Neuron (in vitro differentiated cells): ENCODE results near the gene OR5AK2.
"Not testable (repeated sequence)": the region's sequence is repeated elsewhere in the genome, so short reads cannot be mapped to it uniquely, and the experiment has no call there.

Experiments used
- H2AFZ ChIP-seq: one replicate; pipeline ENCODE4 v1.6.1; 2013; ENCODE audit warnings: low read depth, mild to moderate bottlenecking, inconsistent platforms, low read length, moderate library complexity
- H3K27me3 ChIP-seq: one replicate; pipeline ENCODE4 v1.6.1; 2013; ENCODE audit warnings: low read length; ENCODE audit not compliant: insufficient read depth
- H3K36me3 ChIP-seq: one replicate; pipeline ENCODE4 v1.6.1; 2013; ENCODE audit warnings: low read length; ENCODE audit not compliant: insufficient read depth
- H3K4me1 ChIP-seq: one replicate; pipeline ENCODE4 v1.6.1; 2013; ENCODE audit warnings: low read length; ENCODE audit not compliant: insufficient read depth
- H3K4me3 ChIP-seq: 2 replicates; pipeline ENCODE4 v1.5.1; 2013; ENCODE audit warnings: mild to moderate bottlenecking, low read length, moderate library complexity
- H3K9me3 ChIP-seq: one replicate; pipeline ENCODE4 v1.6.1; 2013; ENCODE audit warnings: low read length

Gene OR5AK2

GRCh38 chr11:56988614-56989013 lies at the start of gene OR5AK2:
Gene OR5AK2, plus strand, starts transcription at chr11:56988914. Its CDS starts 0 bp downstream, at chr11:56988914.
- H3K4me1 ChIP-seq = no peaks in the 10 kb centered on the region
- no peaks in the 10 kb centered on the region for H3K27me3 ChIP-seq
- no peaks in the 10 kb centered on the region for H3K36me3 ChIP-seq
- H3K4me3 ChIP-seq = no peak within 1 kb of the TSS
- H2AFZ ChIP-seq = no peak within 1 kb of the TSS
- no peaks in the 10 kb centered on the region for H3K9me3 ChIP-seq

GRCh38 chr11:56945526-56945925 lies 43.2 kb upstream of the OR5AK2 start:
- H3K9me3 ChIP-seq, H3K27me3 ChIP-seq, H2AFZ ChIP-seq, H3K4me1 ChIP-seq, H3K36me3 ChIP-seq, H3K4me3 ChIP-seq: not testable (repeated sequence)

- H3K4me1 ChIP-seq = peaks cover 7% of the 10 kb centered on the region
- no peaks in the 10 kb centered on the region for H3K27me3 ChIP-seq
- no peak overlapping the region for H3K4me3 ChIP-seq
- H2AFZ ChIP-seq = no peak overlapping the region
- no peaks in the 10 kb centered on the region for H3K36me3 ChIP-seq
- no peaks in the 10 kb centered on the region for H3K9me3 ChIP-seq
Observed at GRCh38 chr11:56948991-56949515, 39.7 kb upstream of the OR5AK2 start.

- Histone ChIP-seq H3K9me3 (no peaks in the 10 kb centered on the region), H3K4me1 (peaks cover 7% of the 10 kb centered on the region), H3K27me3 (no peaks in the 10 kb centered on the region), H3K4me3 (no peak overlapping the region), H2AFZ (no peak overlapping the region), H3K36me3 (no peaks in the 10 kb centered on the region)
Observed at GRCh38 chr11:56950510-56950909, 38.2 kb upstream of the OR5AK2 start.

- H2AFZ ChIP-seq, H3K27me3 ChIP-seq, H3K4me1 ChIP-seq, H3K36me3 ChIP-seq, H3K9me3 ChIP-seq, H3K4me3 ChIP-seq: not testable (repeated sequence)
Observed at GRCh38 chr11:56953907-56954306, 34.8 kb upstream of the OR5AK2 start.

GRCh38 chr11:56961609-56962008 lies 27.1 kb upstream of the OR5AK2 start:
- no peak overlapping the region for H3K4me3 ChIP-seq
- no peaks in the 10 kb centered on the region for H3K9me3 ChIP-seq
- no peaks in the 10 kb centered on the region for H3K36me3 ChIP-seq
- no peak overlapping the region for H2AFZ ChIP-seq
- no peaks in the 10 kb centered on the region for H3K27me3 ChIP-seq
- no peaks in the 10 kb centered on the region for H3K4me1 ChIP-seq

- Histone ChIP-seq H2AFZ (no peak overlapping the region), H3K4me3 (no peak overlapping the region), H3K4me1 (no peaks in the 10 kb centered on the region), H3K36me3 (no peaks in the 10 kb centered on the region), H3K27me3 (no peaks in the 10 kb centered on the region), H3K9me3 (no peaks in the 10 kb centered on the region)
Observed at GRCh38 chr11:56967726-56968125, 21.0 kb upstream of the OR5AK2 start.

GRCh38 chr11:56968524-56968923 lies 20.2 kb upstream of the OR5AK2 start:
- H3K36me3 ChIP-seq = no peaks in the 10 kb centered on the region
- H3K4me1 ChIP-seq = no peaks in the 10 kb centered on the region
- no peaks in the 10 kb centered on the region for H3K9me3 ChIP-seq
- no peak overlapping the region for H3K4me3 ChIP-seq
- H3K27me3 ChIP-seq = no peaks in the 10 kb centered on the region
- H2AFZ ChIP-seq = no peak overlapping the region

GRCh38 chr11:56977314-56977713 lies 11.4 kb upstream of the OR5AK2 start:
- Histone ChIP-seq H3K4me3 (no peak overlapping the region), H3K27me3 (no peaks in the 10 kb centered on the region), H3K4me1 (no peaks in the 10 kb centered on the region), H2AFZ (no peak overlapping the region), H3K36me3 (no peaks in the 10 kb centered on the region), H3K9me3 (no peaks in the 10 kb centered on the region)

- H2AFZ ChIP-seq = no peak overlapping the region
- H3K4me1 ChIP-seq = no peaks in the 10 kb centered on the region
- no peaks in the 10 kb centered on the region for H3K9me3 ChIP-seq
- H3K36me3 ChIP-seq = no peaks in the 10 kb centered on the region
- H3K4me3 ChIP-seq = no peak overlapping the region
- H3K27me3 ChIP-seq = no peaks in the 10 kb centered on the region
Observed at GRCh38 chr11:56990702-56991101, 2.0 kb downstream of the OR5AK2 start.

GRCh38 chr11:56994532-56994931 lies 5.8 kb downstream of the OR5AK2 start:
- Histone ChIP-seq H3K9me3 (no peaks in the 10 kb centered on the region), H3K36me3 (no peaks in the 10 kb centered on the region), H2AFZ (no peak overlapping the region), H3K4me1 (no peaks in the 10 kb centered on the region), H3K27me3 (no peaks in the 10 kb centered on the region), H3K4me3 (no peak overlapping the region)

GRCh38 chr11:57001674-57002401 lies 13.1 kb downstream of the OR5AK2 start:
- H2AFZ ChIP-seq = no peak overlapping the region

GRCh38 chr11:57008373-57008772 lies 19.7 kb downstream of the OR5AK2 start:
- H3K9me3 ChIP-seq = no peaks in the 10 kb centered on the region
- H2AFZ ChIP-seq = no peak overlapping the region
- no peaks in the 10 kb centered on the region for H3K27me3 ChIP-seq
- H3K36me3 ChIP-seq = no peaks in the 10 kb centered on the region
- H3K4me3 ChIP-seq = no peak overlapping the region
- H3K4me1 ChIP-seq = no peaks in the 10 kb centered on the region

More at GRCh38 chr11:57001674-57002401, 13.1 kb downstream of the OR5AK2 start:
- no peaks in the 10 kb centered on the region for H3K4me1 ChIP-seq
- peaks cover 2% of the 10 kb centered on the region for H3K27me3 ChIP-seq
- no peaks in the 10 kb centered on the region for H3K9me3 ChIP-seq
- H3K36me3 ChIP-seq = no peaks in the 10 kb centered on the region
- no peak overlapping the region for H3K4me3 ChIP-seq

- Histone ChIP-seq H3K27me3 (no peaks in the 10 kb centered on the region), H3K4me1 (no peaks in the 10 kb centered on the region), H3K36me3 (no peaks in the 10 kb centered on the region), H3K9me3 (no peaks in the 10 kb centered on the region), H2AFZ (no peak overlapping the region), H3K4me3 (no peak overlapping the region)
Observed at GRCh38 chr11:57015679-57016078, 27.0 kb downstream of the OR5AK2 start.
